Tibial artery (tissue), 4 donors: Measurements from ENCODE around the gene ATG4C.
"Not testable (repeated sequence)": the region's sequence is repeated elsewhere in the genome, so short reads cannot be mapped to it uniquely, and the experiment has no call there.

Experiments
- DNase-seq, 2 donors: peaks; one replicate each; pipeline ENCODE4 v3.0.0-alpha.2; 2019
- H3K27ac ChIP-seq, 2 donors: fragments of 200-600 bp; sonication (generic) in 1 of 2; 1 replicate in 1 of 2; 2 replicates in 1 of 2; pipeline ENCODE4 v1.5.1; 2018 to 2019; ENCODE audit warnings: mild to moderate bottlenecking in 1 of 2
- H3K27me3 ChIP-seq, 2 donors: fragments of 200-600 bp; sonication (generic) in 1 of 2; one replicate each; pipeline versions ENCODE4 v1.5.1 to v1.6.0; 2016 to 2019
- H3K36me3 ChIP-seq, 3 donors: fragments of 200-600 bp; sonication (generic) in 2 of 3; one replicate each; pipeline ENCODE4 v1.5.1; 2016 to 2019; ENCODE audit warnings: mild to moderate bottlenecking in 2 of 3
- H3K4me1 ChIP-seq, 4 donors: fragments of 200-600 bp; sonication (generic) in 2 of 4; 1 replicate in 3 of 4; 2 replicates in 1 of 4; pipeline ENCODE4 v1.5.1; 2016 to 2019
- H3K4me3 ChIP-seq, 2 donors: fragments of 200-600 bp; sonication (generic) in 1 of 2; 1 replicate in 1 of 2; 2 replicates in 1 of 2; pipeline ENCODE4 v1.5.1; 2018 to 2019; ENCODE audit warnings: mild to moderate bottlenecking in 2 of 2
- H3K9me3 ChIP-seq, 3 donors: fragments of 200-600 bp; sonication (generic) in 1 of 3; one replicate each; pipeline ENCODE4 v1.5.1; 2016 to 2019
- intact Hi-C: fragments of 100-400 bp; cut with DNase I; formaldehyde crosslinking; loops from one replicate; pipeline ENCODE4 v1.15.0; 2023; ENCODE audit warnings: low total_unique reads
- TF ChIP-seq, protein P1 (sequence below), 2 experiments: fragments of 200-600 bp in 1 of 2; fragments of 450-650 bp in 1 of 2; IDR thresholded peaks; one replicate each; pipeline ENCODE4 v1.5.1; 2017 to 2019; ENCODE audit warnings: antibody characterized with exemption in 2 of 2, mild to moderate bottlenecking in 1 of 2, moderate library complexity in 1 of 2

The ATG4C gene

GRCh38 chr1:62781841-62782543 is 1.9 kb upstream of the ATG4C start:
- Histone ChIP-seq H3K27ac (no peak overlapping the region), H3K9me3 (no peaks in the 10 kb centered on the region), H3K4me1 (peaks cover 0 to 15% (median 9%) of the 10 kb centered on the region in 4 donors), H3K4me3 (no peak overlapping the region), H3K36me3 (no peaks in the 10 kb centered on the region), H3K27me3 (no peaks in the 10 kb centered on the region)
- intact Hi-C loops = no loop called here
- TF ChIP-seq, protein P1, sequence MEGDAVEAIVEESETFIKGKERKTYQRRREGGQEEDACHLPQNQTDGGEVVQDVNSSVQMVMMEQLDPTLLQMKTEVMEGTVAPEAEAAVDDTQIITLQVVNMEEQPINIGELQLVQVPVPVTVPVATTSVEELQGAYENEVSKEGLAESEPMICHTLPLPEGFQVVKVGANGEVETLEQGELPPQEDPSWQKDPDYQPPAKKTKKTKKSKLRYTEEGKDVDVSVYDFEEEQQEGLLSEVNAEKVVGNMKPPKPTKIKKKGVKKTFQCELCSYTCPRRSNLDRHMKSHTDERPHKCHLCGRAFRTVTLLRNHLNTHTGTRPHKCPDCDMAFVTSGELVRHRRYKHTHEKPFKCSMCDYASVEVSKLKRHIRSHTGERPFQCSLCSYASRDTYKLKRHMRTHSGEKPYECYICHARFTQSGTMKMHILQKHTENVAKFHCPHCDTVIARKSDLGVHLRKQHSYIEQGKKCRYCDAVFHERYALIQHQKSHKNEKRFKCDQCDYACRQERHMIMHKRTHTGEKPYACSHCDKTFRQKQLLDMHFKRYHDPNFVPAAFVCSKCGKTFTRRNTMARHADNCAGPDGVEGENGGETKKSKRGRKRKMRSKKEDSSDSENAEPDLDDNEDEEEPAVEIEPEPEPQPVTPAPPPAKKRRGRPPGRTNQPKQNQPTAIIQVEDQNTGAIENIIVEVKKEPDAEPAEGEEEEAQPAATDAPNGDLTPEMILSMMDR (IDR thresholded peaks at IDR 0.05) = no peak
- no peak for DNase-seq

DNA sequence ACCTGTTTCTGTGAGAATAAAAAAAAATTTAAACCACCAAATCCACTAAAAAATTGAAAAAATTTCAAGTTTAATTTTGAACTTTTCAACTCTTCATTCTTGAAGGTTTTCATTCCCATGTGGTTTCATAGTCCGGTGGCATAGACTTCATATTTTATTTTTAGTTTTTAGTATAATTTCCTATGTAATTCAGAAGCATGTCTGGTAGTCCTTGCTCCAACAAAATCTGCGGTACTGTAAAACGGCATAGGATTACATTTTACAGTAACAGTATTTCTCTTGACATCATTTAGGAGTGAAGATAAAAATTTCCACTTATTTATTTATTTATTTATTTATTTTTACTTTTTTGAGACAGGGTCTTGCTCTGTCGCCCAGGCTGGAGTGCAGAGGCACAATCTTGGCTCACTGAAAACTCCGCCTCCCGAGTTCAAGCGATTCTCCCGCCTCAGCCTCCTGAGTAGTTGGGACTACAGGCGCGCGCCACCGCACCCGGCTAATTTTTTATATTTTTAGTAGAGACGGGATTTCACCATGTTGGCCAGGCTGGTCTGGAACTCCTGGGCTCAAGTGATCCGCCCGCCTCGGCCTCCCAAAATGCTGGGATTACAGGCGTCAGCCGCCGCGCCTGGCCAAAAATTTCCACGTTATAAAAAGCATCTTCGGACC is 1.3 kb upstream of the ATG4C start:
- H3K4me3 ChIP-seq = peak overlapping the region; percentile 63 to 73
- H3K36me3 ChIP-seq, H3K9me3 ChIP-seq, intact Hi-C loops, H3K27me3 ChIP-seq, DNase-seq: not testable (repeated sequence)
- H3K27ac ChIP-seq = peak overlapping the region in 1 of 2 donors; percentile 85
- peaks cover 0 to 15% (median 9%) of the 10 kb centered on the region in 4 donors for H3K4me1 ChIP-seq

DNA sequence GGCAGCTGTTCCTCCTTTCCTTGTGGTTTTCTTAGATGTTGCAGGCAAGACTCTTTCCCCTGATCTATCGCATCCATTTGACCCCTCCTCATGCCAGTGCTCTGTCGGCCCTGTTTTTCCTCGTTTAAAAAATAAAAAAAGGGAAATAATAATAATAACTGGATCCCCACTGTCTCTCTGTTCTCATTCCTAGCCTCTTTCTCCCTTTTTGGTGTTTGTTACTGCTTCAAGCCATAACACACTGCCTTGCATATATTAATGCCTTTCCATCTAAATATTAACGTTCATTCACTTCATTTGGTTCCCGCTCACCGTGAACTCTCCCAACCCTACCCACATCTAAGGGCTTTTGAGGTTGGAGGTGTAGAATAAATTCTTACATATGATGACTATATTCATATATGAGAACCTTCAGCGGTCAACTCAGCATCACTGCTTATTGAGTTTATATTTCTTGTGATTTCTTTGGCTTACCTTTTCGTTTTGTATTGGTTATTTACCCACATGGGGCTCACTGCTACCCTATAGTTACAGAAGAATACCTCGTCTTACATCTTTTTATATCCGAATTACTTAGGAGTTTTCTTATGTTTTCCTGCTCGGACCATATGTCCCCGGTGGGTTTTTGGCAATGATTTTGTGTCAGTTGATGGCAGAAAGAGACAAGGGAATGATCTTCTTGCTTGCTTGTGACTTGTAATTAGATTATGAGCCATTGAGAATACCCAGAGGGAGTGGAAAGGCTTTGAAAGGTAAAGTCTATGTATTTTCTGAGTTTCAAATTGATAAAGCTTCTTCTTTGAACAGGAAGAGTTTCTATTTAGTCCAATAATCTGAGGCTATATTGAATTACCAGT is 805 bp downstream of the ATG4C start:
- peak overlapping the region; percentile 81 to 85 for H3K27ac ChIP-seq

GRCh38 chr1:62790716-62791115 is 6.8 kb downstream of the ATG4C start:
- Histone ChIP-seq H3K4me3 (no peak overlapping the region), H3K27me3 (no peaks in the 10 kb centered on the region), H3K4me1 (no peaks in the 10 kb centered on the region), H3K9me3 (no peaks in the 10 kb centered on the region), H3K36me3 (no peaks in the 10 kb centered on the region), H3K27ac (no peak overlapping the region)
- intact Hi-C loops = no loop called here
- DNase-seq = no peak
- TF ChIP-seq, protein P1 (IDR thresholded peaks at IDR 0.05) = no peak

More for the DNA sequence above, 805 bp downstream of the ATG4C start:
- H3K4me1 ChIP-seq = peaks cover 0 to 15% (median 9%) of the 10 kb centered on the region in 4 donors
- no peaks in the 10 kb centered on the region for H3K27me3 ChIP-seq
- no peaks in the 10 kb centered on the region for H3K9me3 ChIP-seq
- no peaks in the 10 kb centered on the region for H3K36me3 ChIP-seq
- intact Hi-C loops = no loop called here
- H3K4me3 ChIP-seq = peak overlapping the region; percentile 63 to 73
- DNase-seq = no peak
- TF ChIP-seq, protein P1 (IDR thresholded peaks at IDR 0.05) = no peak

GRCh38 chr1:62794053-62794452 is 10.1 kb downstream of the ATG4C start:
- DNase-seq = no peak
- intact Hi-C loops = no loop called here
- H3K4me1 ChIP-seq = no peaks in the 10 kb centered on the region
- no peak overlapping the region for H3K4me3 ChIP-seq
- TF ChIP-seq, protein P1 (IDR thresholded peaks at IDR 0.05) = no peak
- H3K9me3 ChIP-seq = no peaks in the 10 kb centered on the region
- no peaks in the 10 kb centered on the region for H3K36me3 ChIP-seq
- no peak overlapping the region for H3K27ac ChIP-seq
- H3K27me3 ChIP-seq = no peaks in the 10 kb centered on the region
